Type B pancreatic cell (in vitro differentiated cells): ENCODE measurements around the gene LHX4. TPM values are rescaled to one million over a fixed set of nuclear protein-coding genes. Genes with fewer than 3 reads are reported as not detected.

Source experiments
- DNase-seq: peaks from one replicate; pipeline ENCODE4 v3.0.0; 2021; ENCODE audit warnings: mixed read lengths; ENCODE audit not compliant: unreplicated experiment; ENCODE audit errors: extremely low spot score
- H3K27ac Mint-ChIP-seq: 2 replicates; pipeline ENCODE4 v1.8.0; 2021; ENCODE audit warnings: mild to moderate bottlenecking, mixed read lengths
- H3K27me3 Mint-ChIP-seq: 2 replicates; pipeline ENCODE4 v1.8.0; 2021; ENCODE audit warnings: mixed read lengths
- H3K36me3 Mint-ChIP-seq: 2 replicates; pipeline ENCODE4 v1.8.0; 2021; ENCODE audit warnings: mixed read lengths
- H3K4me1 Mint-ChIP-seq: one replicate; pipeline ENCODE4 v1.8.0; 2021; ENCODE audit warnings: mixed read lengths; ENCODE audit not compliant: unreplicated experiment
- H3K4me3 Mint-ChIP-seq: 2 replicates; pipeline ENCODE4 v1.8.0; 2021; ENCODE audit warnings: mild to moderate bottlenecking, mixed read lengths
- H3K9me3 Mint-ChIP-seq: 2 replicates; pipeline ENCODE4 v1.8.0; 2021; ENCODE audit warnings: mixed read lengths
- total RNA-seq: library from RNA; stranded (reverse); gene quantifications from 2 replicates; pipeline ENCODE4 v1.2.1, GENCODE V29; 2021; ENCODE audit warnings: low replicate concordance
- TF ChIP-seq, protein P1 (sequence below): fragments of 200-600 bp; sonication (generic); conservative IDR thresholded peaks from 2 replicates; pipeline ENCODE4 v1.5.0; 2021; ENCODE audit warnings: antibody characterized with exemption, mild to moderate bottlenecking

The LHX4 gene
- total RNA-seq, 1 donor from 2014 or later = 0.22 TPM

DNA sequence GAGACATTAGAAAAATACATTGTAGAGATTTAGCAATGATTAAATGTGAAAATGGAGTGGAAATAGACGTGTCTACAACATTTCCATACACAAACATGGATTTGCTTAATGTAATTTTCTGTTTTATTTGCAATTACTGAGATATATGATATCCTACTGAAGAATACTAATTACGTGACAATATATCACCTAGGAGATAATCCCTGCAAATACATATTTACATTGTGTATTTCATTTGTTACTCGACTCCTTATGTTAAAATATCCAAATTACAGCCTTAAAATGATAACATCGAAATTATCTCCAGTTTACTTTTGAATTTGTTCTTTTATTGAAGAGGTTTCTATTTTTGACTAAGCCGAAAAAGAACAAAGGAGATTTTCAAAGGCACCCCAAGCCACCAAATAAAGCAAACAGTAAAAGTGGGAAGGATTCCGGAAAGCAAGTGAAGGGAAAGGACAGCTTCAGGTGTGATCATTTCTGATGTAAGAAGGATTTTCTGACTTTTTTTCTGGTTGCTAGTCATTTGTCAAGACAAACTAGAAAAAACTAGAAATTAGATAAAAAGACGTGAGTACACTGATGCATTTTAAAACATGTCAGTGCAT lies 7.9 kb downstream of the LHX4 start:
- Mint-ChIP-seq H3K9me3 (no peaks in the 10 kb centered on the region), H3K4me3 (no peak overlapping the region), H3K27ac (no peak overlapping the region), H3K36me3 (no peaks in the 10 kb centered on the region), H3K4me1 (peaks cover 14% of the 10 kb centered on the region), H3K27me3 (peaks cover 100% of the 10 kb centered on the region)
- no peak for DNase-seq
- TF ChIP-seq, protein P1, sequence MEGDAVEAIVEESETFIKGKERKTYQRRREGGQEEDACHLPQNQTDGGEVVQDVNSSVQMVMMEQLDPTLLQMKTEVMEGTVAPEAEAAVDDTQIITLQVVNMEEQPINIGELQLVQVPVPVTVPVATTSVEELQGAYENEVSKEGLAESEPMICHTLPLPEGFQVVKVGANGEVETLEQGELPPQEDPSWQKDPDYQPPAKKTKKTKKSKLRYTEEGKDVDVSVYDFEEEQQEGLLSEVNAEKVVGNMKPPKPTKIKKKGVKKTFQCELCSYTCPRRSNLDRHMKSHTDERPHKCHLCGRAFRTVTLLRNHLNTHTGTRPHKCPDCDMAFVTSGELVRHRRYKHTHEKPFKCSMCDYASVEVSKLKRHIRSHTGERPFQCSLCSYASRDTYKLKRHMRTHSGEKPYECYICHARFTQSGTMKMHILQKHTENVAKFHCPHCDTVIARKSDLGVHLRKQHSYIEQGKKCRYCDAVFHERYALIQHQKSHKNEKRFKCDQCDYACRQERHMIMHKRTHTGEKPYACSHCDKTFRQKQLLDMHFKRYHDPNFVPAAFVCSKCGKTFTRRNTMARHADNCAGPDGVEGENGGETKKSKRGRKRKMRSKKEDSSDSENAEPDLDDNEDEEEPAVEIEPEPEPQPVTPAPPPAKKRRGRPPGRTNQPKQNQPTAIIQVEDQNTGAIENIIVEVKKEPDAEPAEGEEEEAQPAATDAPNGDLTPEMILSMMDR = no peak

DNA sequence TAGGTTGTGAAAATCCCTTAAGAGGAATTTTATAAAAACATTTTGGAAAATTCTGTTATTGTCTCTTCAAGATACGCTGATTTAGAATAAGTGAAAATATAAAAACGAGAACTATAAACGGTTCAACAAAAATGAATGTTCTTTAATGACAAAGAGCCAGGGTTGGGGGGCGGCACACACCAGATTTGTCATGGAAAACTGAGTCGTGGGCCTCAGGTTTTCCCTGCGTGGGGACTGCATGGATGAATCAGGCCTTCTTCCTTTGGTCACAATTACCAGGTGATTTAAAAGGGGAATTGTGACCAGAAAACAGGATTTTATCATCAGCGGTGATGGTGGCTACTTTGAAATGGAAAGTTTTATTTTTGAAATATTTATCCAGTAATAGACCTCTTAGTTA lies 8.6 kb downstream of the LHX4 start:
- Mint-ChIP-seq H3K27me3 (peaks cover 98% of the 10 kb centered on the region), H3K36me3 (no peaks in the 10 kb centered on the region), H3K4me1 (peaks cover 14% of the 10 kb centered on the region), H3K27ac (no peak overlapping the region), H3K9me3 (no peaks in the 10 kb centered on the region), H3K4me3 (no peak overlapping the region)
- TF ChIP-seq, protein P1 = no peak
- no peak for DNase-seq

DNA sequence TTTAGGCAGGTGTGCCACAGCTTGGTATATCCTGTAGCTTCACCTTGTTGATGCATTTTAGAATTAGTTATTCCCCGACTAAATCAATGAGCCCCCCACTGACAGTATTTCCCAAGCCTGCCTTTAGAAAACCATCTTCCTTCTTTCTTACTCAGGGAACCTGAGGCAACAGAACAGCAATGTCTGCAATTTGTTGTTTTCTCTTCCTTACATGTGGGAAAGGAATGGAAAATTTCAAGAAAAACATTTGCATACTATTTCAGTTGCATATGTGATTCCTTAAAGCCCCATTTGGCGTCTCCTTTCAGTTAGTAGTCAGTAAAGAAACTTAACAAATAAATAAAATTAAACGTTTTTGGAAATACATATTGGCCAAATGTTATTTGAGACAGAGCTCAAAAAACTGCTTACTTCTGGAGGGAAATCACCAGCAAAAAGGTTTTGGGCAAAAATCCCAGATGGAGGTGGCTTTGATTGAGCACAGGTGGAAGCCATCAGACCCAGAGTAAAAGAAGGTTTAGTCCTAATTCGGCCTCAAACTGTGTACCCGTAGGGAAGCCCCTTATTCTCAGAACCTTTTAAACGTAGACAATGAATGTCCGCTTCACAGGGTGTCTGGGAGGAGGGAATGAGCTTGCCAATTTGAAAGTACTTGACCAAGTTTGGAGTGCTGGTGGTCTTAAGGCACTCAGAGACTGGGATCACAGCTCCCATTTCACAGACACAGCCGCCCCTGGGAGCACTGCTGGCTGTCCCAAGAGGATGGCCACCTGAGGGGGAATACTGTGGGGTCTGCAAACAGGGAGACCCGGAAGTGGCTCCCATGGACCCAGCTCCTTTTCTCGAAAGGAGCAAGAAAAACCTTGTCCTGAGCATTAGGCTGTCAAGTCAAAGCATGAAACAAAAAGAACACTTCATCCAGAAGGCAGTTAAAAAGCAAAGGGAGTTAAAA lies 9.4 kb downstream of the LHX4 start:
- TF ChIP-seq, protein P1 = no peak
- Mint-ChIP-seq H3K36me3 (no peaks in the 10 kb centered on the region), H3K4me1 (peaks cover 7% of the 10 kb centered on the region), H3K4me3 (no peak overlapping the region), H3K27ac (no peak overlapping the region), H3K27me3 (peaks cover 98% of the 10 kb centered on the region), H3K9me3 (no peaks in the 10 kb centered on the region)
- DNase-seq = no peak

DNA sequence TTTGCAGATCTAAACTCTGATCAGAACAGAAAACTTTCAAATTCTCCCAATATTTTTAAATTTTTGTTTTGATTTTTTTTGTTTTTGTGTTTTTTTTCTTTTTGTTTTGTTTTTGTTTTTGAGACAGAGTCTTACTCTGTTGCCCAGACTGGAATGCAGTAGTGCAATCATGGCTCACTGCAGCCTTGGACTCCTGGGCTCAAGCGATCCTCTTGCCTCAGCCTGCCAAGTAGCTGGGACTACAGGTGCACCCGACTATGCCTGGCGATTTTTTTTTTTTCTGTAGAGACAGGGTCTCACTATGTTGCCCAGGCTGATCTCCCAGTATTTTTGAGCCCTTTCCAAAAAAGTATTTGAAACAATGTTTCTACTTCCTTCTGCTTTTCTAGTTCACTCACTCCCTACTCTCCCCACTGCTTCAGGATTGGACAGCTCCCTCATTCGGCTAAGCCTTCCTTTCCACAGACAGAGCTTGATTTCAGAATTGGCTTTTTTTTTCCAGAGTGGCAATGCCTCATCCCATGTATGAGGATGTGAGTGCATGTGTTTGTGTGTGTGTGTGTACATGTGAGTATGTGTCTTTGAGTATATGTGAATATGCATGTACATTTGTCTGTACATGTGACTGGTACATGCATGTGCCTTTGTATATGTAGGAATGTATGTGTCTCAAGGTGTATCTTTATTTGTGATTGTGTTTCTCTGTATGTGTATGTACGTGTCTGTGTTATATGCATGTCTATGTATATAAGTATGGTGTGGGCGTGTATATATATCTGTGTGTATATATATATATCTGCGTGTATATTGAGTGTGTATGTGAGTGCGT lies 11.9 kb downstream of the LHX4 start:
- H3K27me3 Mint-ChIP-seq = peaks cover 88% of the 10 kb centered on the region
- H3K4me3 Mint-ChIP-seq = no peak overlapping the region
- no peak overlapping the region for H3K27ac Mint-ChIP-seq
- H3K4me1 Mint-ChIP-seq = no peaks in the 10 kb centered on the region
- DNase-seq = no peak
- no peaks in the 10 kb centered on the region for H3K36me3 Mint-ChIP-seq
- no peaks in the 10 kb centered on the region for H3K9me3 Mint-ChIP-seq
- TF ChIP-seq, protein P1 = no peak

DNA sequence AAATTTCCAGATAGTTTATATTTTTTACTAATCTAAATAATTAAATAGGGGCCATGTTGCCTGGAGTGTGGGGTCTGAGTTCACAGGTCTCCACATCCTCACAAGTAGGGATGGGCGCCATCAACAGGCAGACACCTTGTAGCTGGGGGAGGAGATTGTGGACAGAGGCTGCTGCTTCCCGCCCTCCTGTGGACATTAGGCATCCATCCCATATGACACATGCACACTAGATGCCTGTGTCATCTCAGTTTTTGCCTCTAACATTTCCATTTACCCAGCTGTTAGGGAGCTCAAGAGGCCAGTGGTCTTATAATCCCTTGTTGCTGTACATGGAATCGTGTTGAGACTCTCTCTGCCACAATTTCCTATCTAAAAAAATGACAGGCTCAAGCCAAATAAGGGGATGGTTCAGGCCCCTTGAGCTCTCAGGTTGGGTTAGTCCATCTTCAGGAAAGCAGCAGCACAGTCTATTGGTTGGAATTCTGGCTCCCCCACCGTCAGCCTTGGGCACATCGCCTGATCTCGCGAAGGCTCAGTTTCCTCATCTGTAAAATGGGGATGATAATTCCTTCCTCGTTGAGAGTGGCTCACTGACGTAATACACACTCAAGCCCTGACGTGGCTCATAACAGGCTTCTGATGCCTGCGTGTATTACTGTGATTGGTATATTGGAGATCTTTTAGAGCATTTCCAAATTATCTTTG lies 13.6 kb downstream of the LHX4 start:
- Mint-ChIP-seq H3K4me3 (no peak overlapping the region), H3K9me3 (no peaks in the 10 kb centered on the region), H3K36me3 (no peaks in the 10 kb centered on the region), H3K27me3 (peaks cover 79% of the 10 kb centered on the region), H3K27ac (no peak overlapping the region), H3K4me1 (no peaks in the 10 kb centered on the region)
- TF ChIP-seq, protein P1 = no peak
- no peak for DNase-seq
